HG03378 (cell line): ENCODE data around the gene USP34.
A peak's percentile ranks its signal among the peaks of the same experiment; 100 is the strongest.
"Not testable (repeated sequence)": the region's sequence is repeated elsewhere in the genome, so short reads cannot be mapped to it uniquely, and the experiment has no call there.

Experiments used
- ATAC-seq: cut with Tn5 transposase; IDR thresholded peaks from one replicate; pipeline ENCODE4 v1.9.1; 2021; ENCODE audit warnings: mild to moderate bottlenecking, moderate library complexity; ENCODE audit not compliant: unreplicated experiment

The USP34 gene

GRCh38 chr2:61465045-61465444 lies 5.8 kb downstream of the USP34 start:
- no peak for ATAC-seq

GRCh38 chr2:61463769-61464475 lies 7.0 kb downstream of the USP34 start:
- peak; percentile 19 for ATAC-seq

GRCh38 chr2:61461404-61461803 lies 9.5 kb downstream of the USP34 start:
- ATAC-seq: no peak

GRCh38 chr2:61460163-61460562 lies 10.7 kb downstream of the USP34 start:
- ATAC-seq: no peak

- no peak for ATAC-seq
Measured at GRCh38 chr2:61456746-61457420, 14.0 kb downstream of the USP34 start.

- no peak for ATAC-seq
Measured at GRCh38 chr2:61456070-61456745, 14.7 kb downstream of the USP34 start.

- not testable (repeated sequence) for ATAC-seq
Measured at GRCh38 chr2:61454972-61455371, 15.9 kb downstream of the USP34 start.

- ATAC-seq: no peak
Measured at GRCh38 chr2:61454383-61454782, 16.5 kb downstream of the USP34 start.

GRCh38 chr2:61452392-61452791 lies 18.5 kb downstream of the USP34 start:
- ATAC-seq: no peak

GRCh38 chr2:61451178-61451577 lies 19.7 kb downstream of the USP34 start:
- ATAC-seq: no peak

GRCh38 chr2:61450144-61450543 lies 20.7 kb downstream of the USP34 start:
- ATAC-seq: no peak

- ATAC-seq: no peak
Measured at GRCh38 chr2:61448229-61448628, 22.7 kb downstream of the USP34 start.

- not testable (repeated sequence) for ATAC-seq
Measured at GRCh38 chr2:61446971-61447370, 23.9 kb downstream of the USP34 start.

- ATAC-seq: peak; percentile 95
Measured at GRCh38 chr2:61443342-61444041, 27.4 kb downstream of the USP34 start.

GRCh38 chr2:61439241-61440002 lies 31.5 kb downstream of the USP34 start:
- no peak for ATAC-seq

GRCh38 chr2:61438670-61439069 lies 32.2 kb downstream of the USP34 start:
- ATAC-seq: no peak

- ATAC-seq: no peak
Measured at GRCh38 chr2:61437170-61437569, 33.7 kb downstream of the USP34 start.

- no peak for ATAC-seq
Measured at GRCh38 chr2:61436092-61436491, 34.8 kb downstream of the USP34 start.

GRCh38 chr2:61435291-61435690 lies 35.6 kb downstream of the USP34 start:
- ATAC-seq: no peak

GRCh38 chr2:61434314-61434713 lies 36.6 kb downstream of the USP34 start:
- ATAC-seq: no peak

- ATAC-seq: no peak
Measured at GRCh38 chr2:61433606-61434005, 37.3 kb downstream of the USP34 start.
